ENCODE measurements around the gene PLCL2. TPM values are rescaled to one million over a fixed set of nuclear protein-coding genes. Genes with fewer than 3 reads are reported as not detected.

The PLCL2 gene
- total and polyA plus RNA-seq, 12 donors, result 4.5 to 44.0 (median 27.1) TPM

GRCh38 chr3:16905704-16906103 is 20.9 kb downstream of the PLCL2 start:
- Histone ChIP-seq H3K27me3 (no peaks in the 10 kb centered on the region), H3K9me3 (replicated peaks in 1 of 3) (no peaks in the 10 kb centered on the region), H3K4me3 (no peak overlapping the region), H3K27ac (no peak overlapping the region), H3K4me1 (replicated peaks in 1 of 2) (peaks cover 15 to 65% of the 10 kb centered on the region in 2 donors), H3K36me3 (replicated peaks in 1 of 2) (no peaks in the 10 kb centered on the region)
- WGBS, 4 donors, result 64 to 93% (median 91%) methylated on average over 1 of the region's 1 CpG
- TF ChIP-seq POLR2A (IDR thresholded peaks at IDR 0.05), result no peak
- TF ChIP-seq CTCF (IDR thresholded peaks at IDR 0.05), result no peak
- no peak for DNase-seq
- intact Hi-C loops (cut with DNase I), result no loop called here

- Histone ChIP-seq H3K4me1 (replicated peaks in 1 of 2) (peaks cover 7 to 55% of the 10 kb centered on the region in 2 donors), H3K9me3 (replicated peaks in 1 of 3) (no peaks in the 10 kb centered on the region), H3K36me3 (replicated peaks in 1 of 2) (no peaks in the 10 kb centered on the region), H3K27me3 (no peaks in the 10 kb centered on the region), H3K27ac (peak overlapping the region in 2 of 5 donors; percentile 19 to 27), H3K4me3 (peak overlapping the region in 1 of 4 donors; percentile 4)
- intact Hi-C loops (cut with DNase I), result no loop called here
- TF ChIP-seq POLR2A (IDR thresholded peaks at IDR 0.05) (no peak), CTCF (IDR thresholded peaks at IDR 0.05) (no peak)
- WGBS, 4 donors, result 3 to 7% (median 5%) methylated on average over 2 of the region's 2 CpGs
- DNase-seq, result peak in 1 of 7 donors; percentile 47
Measured at GRCh38 chr3:16906682-16907081, 21.9 kb downstream of the PLCL2 start.

GRCh38 chr3:16907243-16907642 is 22.5 kb downstream of the PLCL2 start:
- Histone ChIP-seq H3K9me3 (replicated peaks in 1 of 3) (no peaks in the 10 kb centered on the region), H3K27ac (peak overlapping the region in 3 of 5 donors; percentile 19 to 42 (median 27)), H3K36me3 (replicated peaks in 1 of 2) (no peaks in the 10 kb centered on the region), H3K4me3 (no peak overlapping the region), H3K27me3 (no peaks in the 10 kb centered on the region), H3K4me1 (replicated peaks in 1 of 2) (peaks cover 7 to 50% of the 10 kb centered on the region in 2 donors)
- intact Hi-C loops (cut with DNase I), result no loop called here
- TF ChIP-seq CTCF (IDR thresholded peaks at IDR 0.05) (no peak), POLR2A (IDR thresholded peaks at IDR 0.05) (no peak)
- DNase-seq, result no peak

GRCh38 chr3:16908016-16908807 is 23.5 kb downstream of the PLCL2 start:
- DNase-seq, result no peak
- no peaks in the 10 kb centered on the region for H3K27me3 ChIP-seq
- no peak overlapping the region for H3K27ac ChIP-seq
- 88 to 92% (median 89%) methylated on average over 6 of the region's 6 CpGs for WGBS, 4 donors
- TF ChIP-seq CTCF (IDR thresholded peaks at IDR 0.05), result no peak
- TF ChIP-seq POLR2A (IDR thresholded peaks at IDR 0.05), result no peak
- no peaks in the 10 kb centered on the region for H3K9me3 ChIP-seq (replicated peaks in 1 of 3)
- intact Hi-C loops (cut with DNase I), result no loop called here
- peaks cover 7 to 44% of the 10 kb centered on the region in 2 donors for H3K4me1 ChIP-seq (replicated peaks in 1 of 2)
- H3K4me3 ChIP-seq, result no peak overlapping the region
- H3K36me3 ChIP-seq (replicated peaks in 1 of 2), result no peaks in the 10 kb centered on the region
